GM18519 (cell line): ENCODE measurements around the gene SLC6A20.

ENCODE experiments used
- ATAC-seq: cut with Tn5 transposase; IDR thresholded peaks from one replicate; pipeline ENCODE4 v1.9.1; 2021; ENCODE audit warnings: mild to moderate bottlenecking, moderate library complexity; ENCODE audit not compliant: unreplicated experiment, low FRiP score

SLC6A20 gene

GRCh38 chr3:45737234-45737633 is 59.1 kb downstream of the SLC6A20 start:
- no peak for ATAC-seq

- ATAC-seq, result no peak
These were observed 59.6 kb downstream of the SLC6A20 start for GRCh38 chr3:45736707-45737106.

- no peak for ATAC-seq
These were observed 65.8 kb downstream of the SLC6A20 start for GRCh38 chr3:45730409-45731154.

GRCh38 chr3:45729614-45730013 is 66.7 kb downstream of the SLC6A20 start:
- ATAC-seq, result no peak

GRCh38 chr3:45724911-45725310 is 71.4 kb downstream of the SLC6A20 start:
- no peak for ATAC-seq

- no peak for ATAC-seq
These were observed 76.5 kb downstream of the SLC6A20 start for GRCh38 chr3:45719655-45720487.

GRCh38 chr3:45716790-45717336 is 79.5 kb downstream of the SLC6A20 start:
- ATAC-seq, result no peak

- no peak for ATAC-seq
These were observed 80.4 kb downstream of the SLC6A20 start for GRCh38 chr3:45715945-45716344.

- no peak for ATAC-seq
These were observed 83.8 kb downstream of the SLC6A20 start for GRCh38 chr3:45712434-45713110.

- ATAC-seq, result no peak
These were observed 84.4 kb downstream of the SLC6A20 start for GRCh38 chr3:45711931-45712330.

- no peak for ATAC-seq
These were observed 90.2 kb downstream of the SLC6A20 start for GRCh38 chr3:45705839-45706808.
